ENCODE measurements around the gene DBX1.

DNA sequence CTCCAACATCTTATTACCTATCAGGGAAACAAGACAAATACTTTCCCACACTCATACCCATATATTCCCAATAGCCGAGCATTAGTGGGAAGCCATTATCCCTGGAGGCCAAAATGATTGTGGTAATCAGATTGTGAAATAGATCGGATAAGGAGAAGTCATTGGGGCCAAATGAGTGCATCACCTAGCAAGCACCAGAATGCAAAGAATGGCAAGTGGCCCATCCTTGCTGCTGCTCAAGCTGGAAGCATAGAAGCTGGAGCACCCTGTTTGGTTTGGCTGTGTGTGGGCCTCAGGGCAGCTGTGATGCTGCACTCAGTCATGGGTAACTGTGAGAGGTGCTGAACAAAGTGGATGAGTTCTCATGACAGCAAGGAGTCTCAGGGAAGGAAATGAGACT, 18.7 kb upstream of the DBX1 start:
- TF ChIP-seq, protein P1, sequence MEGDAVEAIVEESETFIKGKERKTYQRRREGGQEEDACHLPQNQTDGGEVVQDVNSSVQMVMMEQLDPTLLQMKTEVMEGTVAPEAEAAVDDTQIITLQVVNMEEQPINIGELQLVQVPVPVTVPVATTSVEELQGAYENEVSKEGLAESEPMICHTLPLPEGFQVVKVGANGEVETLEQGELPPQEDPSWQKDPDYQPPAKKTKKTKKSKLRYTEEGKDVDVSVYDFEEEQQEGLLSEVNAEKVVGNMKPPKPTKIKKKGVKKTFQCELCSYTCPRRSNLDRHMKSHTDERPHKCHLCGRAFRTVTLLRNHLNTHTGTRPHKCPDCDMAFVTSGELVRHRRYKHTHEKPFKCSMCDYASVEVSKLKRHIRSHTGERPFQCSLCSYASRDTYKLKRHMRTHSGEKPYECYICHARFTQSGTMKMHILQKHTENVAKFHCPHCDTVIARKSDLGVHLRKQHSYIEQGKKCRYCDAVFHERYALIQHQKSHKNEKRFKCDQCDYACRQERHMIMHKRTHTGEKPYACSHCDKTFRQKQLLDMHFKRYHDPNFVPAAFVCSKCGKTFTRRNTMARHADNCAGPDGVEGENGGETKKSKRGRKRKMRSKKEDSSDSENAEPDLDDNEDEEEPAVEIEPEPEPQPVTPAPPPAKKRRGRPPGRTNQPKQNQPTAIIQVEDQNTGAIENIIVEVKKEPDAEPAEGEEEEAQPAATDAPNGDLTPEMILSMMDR (IDR thresholded peaks at IDR 0.05; ENCODE audit: low read depth, low read length), result no peak
- no peak for TF ChIP-seq EZH2phosphoT487 (IDR thresholded peaks at IDR 0.05; ENCODE audit: low read depth)

Measured in OCI-LY3 (cell line).